COLO668 (cell line): ENCODE data around the gene CSTPP1.

Source experiments
- DNase-seq: peaks from one replicate; lab custom pipeline; 2025; ENCODE audit not compliant: unreplicated experiment; lab: John Stamatoyannopoulos, UW

Gene CSTPP1

GRCh38 chr11:46936138-46937110 is at the start of gene CSTPP1:
Gene CSTPP1, plus strand, starts transcription at chr11:46936761. Its CDS starts 45 bp downstream, at chr11:46936806.
- DNase-seq: peak; percentile 98

GRCh38 chr11:46888636-46889035 is 47.9 kb upstream of the CSTPP1 start:
- DNase-seq: no peak

- DNase-seq: no peak
These were observed 47.3 kb upstream of the CSTPP1 start for GRCh38 chr11:46889251-46889650.

- DNase-seq: peak; percentile 83
These were observed 46.7 kb upstream of the CSTPP1 start for GRCh38 chr11:46889689-46890475.

- no peak for DNase-seq
These were observed 45.9 kb upstream of the CSTPP1 start for GRCh38 chr11:46890665-46891064.

GRCh38 chr11:46892109-46892508 is 44.5 kb upstream of the CSTPP1 start:
- DNase-seq: no peak

- DNase-seq: no peak
These were observed 43.7 kb upstream of the CSTPP1 start for GRCh38 chr11:46892838-46893237.

- peak; percentile 93 for DNase-seq
These were observed 42.1 kb upstream of the CSTPP1 start for GRCh38 chr11:46894506-46894905.

- no peak for DNase-seq
These were observed 41.6 kb upstream of the CSTPP1 start for GRCh38 chr11:46894961-46895360.

- no peak for DNase-seq
These were observed 40.7 kb upstream of the CSTPP1 start for GRCh38 chr11:46895821-46896220.

GRCh38 chr11:46896719-46897406 is 39.7 kb upstream of the CSTPP1 start:
- DNase-seq: peak; percentile 40

GRCh38 chr11:46898396-46899095 is 38.0 kb upstream of the CSTPP1 start:
- peak; percentile 26 for DNase-seq

- DNase-seq: no peak
These were observed 37.0 kb upstream of the CSTPP1 start for GRCh38 chr11:46899501-46900025.

GRCh38 chr11:46900091-46900746 is 36.3 kb upstream of the CSTPP1 start:
- DNase-seq: no peak

- no peak for DNase-seq
These were observed 35.4 kb upstream of the CSTPP1 start for GRCh38 chr11:46901156-46901555.

GRCh38 chr11:46902694-46903093 is 33.9 kb upstream of the CSTPP1 start:
- no peak for DNase-seq

GRCh38 chr11:46903846-46904245 is 32.7 kb upstream of the CSTPP1 start:
- DNase-seq: no peak

- DNase-seq: no peak
These were observed 30.8 kb upstream of the CSTPP1 start for GRCh38 chr11:46905806-46906205.

GRCh38 chr11:46906609-46907041 is 29.9 kb upstream of the CSTPP1 start:
- no peak for DNase-seq

GRCh38 chr11:46907606-46908005 is 29.0 kb upstream of the CSTPP1 start:
- DNase-seq: no peak
